DOHH2 (cell line): ENCODE data around the gene UNC5A.

ENCODE experiments used
- H3F3A ChIP-seq: fragments of 200-600 bp; sonication (generic), shearing (Covaris generic); 2 replicates; pipeline ENCODE4 v1.6.0; 2016; ENCODE audit warnings: antibody characterized with exemption, mild to moderate bottlenecking; ENCODE audit not compliant: control insufficient read depth, insufficient read depth
- H3K27ac ChIP-seq: fragments of 200-600 bp; sonication (generic); 2 replicates; pipeline ENCODE4 v1.5.1; 2014; ENCODE audit warnings: low read depth, mild to moderate bottlenecking, low read length, moderate library complexity
- H3K27me3 ChIP-seq: fragments of 200-600 bp; sonication (generic); 2 replicates; pipeline ENCODE4 v1.6.1; 2014; ENCODE audit warnings: mild to moderate bottlenecking, low read length, mixed read lengths; ENCODE audit not compliant: control insufficient read depth
- H3K36me3 ChIP-seq: fragments of 200-600 bp; sonication (generic); 2 replicates; pipeline ENCODE4 v1.6.1; 2014; ENCODE audit warnings: mild to moderate bottlenecking, low read length, moderate library complexity, mixed read lengths; ENCODE audit not compliant: control insufficient read depth
- H3K4me1 ChIP-seq: fragments of 200-600 bp; sonication (generic); 2 replicates; pipeline ENCODE4 v1.6.1; 2014; ENCODE audit warnings: mild to moderate bottlenecking, low read length, mixed read lengths; ENCODE audit not compliant: control insufficient read depth
- H3K4me2 ChIP-seq: fragments of 200-600 bp; sonication (generic); 2 replicates; pipeline ENCODE4 v1.6.0; 2014; ENCODE audit warnings: mild to moderate bottlenecking, low read length, moderate library complexity
- H3K4me3 ChIP-seq: fragments of 200-600 bp; sonication (generic); 2 replicates; pipeline ENCODE4 v1.5.1; 2014; ENCODE audit warnings: mild to moderate bottlenecking, low read length, mixed read lengths
- H3K79me2 ChIP-seq: fragments of 200-600 bp; sonication (generic); 2 replicates; pipeline ENCODE4 v1.6.1; 2014; ENCODE audit warnings: mild to moderate bottlenecking, low read length, mixed read lengths; ENCODE audit not compliant: control insufficient read depth
- H3K9me2 ChIP-seq: fragments of 200-600 bp; sonication (generic); replicated peaks from 2 replicates; pipeline ENCODE4 v1.6.1; 2014; ENCODE audit warnings: mild to moderate bottlenecking, low read length, mixed read lengths; ENCODE audit not compliant: control insufficient read depth
- H3K9me3 ChIP-seq: fragments of 200-600 bp; sonication (generic); 2 replicates; pipeline ENCODE4 v1.6.1; 2014; ENCODE audit warnings: antibody characterized with exemption, low read length, mixed read lengths; ENCODE audit not compliant: control insufficient read depth, insufficient read depth
- H4K20me1 ChIP-seq: fragments of 200-600 bp; sonication (generic); 2 replicates; pipeline ENCODE4 v1.6.0; 2014; ENCODE audit warnings: low read depth, mild to moderate bottlenecking, antibody characterized with exemption, low read length, moderate library complexity; ENCODE audit not compliant: control insufficient read depth, insufficient read depth
- EZH2phosphoT487 ChIP-seq: fragments of 200-600 bp; sonication (generic); IDR thresholded peaks from 2 replicates; pipeline ENCODE4 v1.6.1; 2017; ENCODE audit warnings: borderline replicate concordance, mild to moderate bottlenecking, antibody characterized with exemption, low read length, moderate library complexity, mixed read lengths
- TF ChIP-seq, protein P1 (sequence below): fragments of 200-600 bp; sonication (generic); IDR thresholded peaks from one replicate; pipeline ENCODE4 v1.5.1; 2014; ENCODE audit warnings: antibody characterized with exemption, mild to moderate bottlenecking, low read depth, low read length; ENCODE audit not compliant: poor library complexity, severe bottlenecking

The UNC5A gene

DNA sequence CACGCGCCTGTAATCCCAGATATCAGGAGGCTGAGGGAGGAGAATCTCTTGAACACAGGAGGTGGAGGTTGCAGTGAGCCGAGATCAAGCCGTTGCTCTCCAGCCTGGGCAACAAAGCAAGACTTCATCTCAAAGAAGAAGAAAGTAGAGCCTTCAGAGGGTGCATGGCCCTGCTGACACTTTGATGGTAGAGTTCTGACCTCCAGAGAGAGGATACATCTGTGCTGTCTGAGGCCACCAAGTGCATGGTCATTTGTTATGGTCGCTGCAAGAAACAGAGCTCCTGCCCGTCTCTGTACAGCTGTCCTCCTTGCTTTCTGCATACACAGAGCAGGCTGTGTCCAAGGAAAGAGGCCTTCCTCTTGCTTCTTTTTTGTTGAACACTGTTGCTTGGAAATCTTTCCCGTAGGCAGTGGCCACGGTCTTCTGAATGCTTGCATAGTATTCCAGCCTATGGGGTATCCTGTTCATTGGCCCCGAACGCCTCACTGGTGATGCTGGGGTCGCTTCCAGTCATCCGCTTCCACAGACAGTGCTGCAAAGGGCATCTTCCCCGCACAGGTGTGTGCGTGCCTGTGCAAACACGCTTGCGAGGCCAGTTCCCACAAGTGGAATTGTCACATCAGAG lies 36.8 kb upstream of the UNC5A start:
- H3K4me3 ChIP-seq = no peak overlapping the region
- H3K27ac ChIP-seq = no peak overlapping the region
- no peaks in the 10 kb centered on the region for H3K27me3 ChIP-seq
- no peak for TF ChIP-seq EZH2phosphoT487
- TF ChIP-seq, protein P1, sequence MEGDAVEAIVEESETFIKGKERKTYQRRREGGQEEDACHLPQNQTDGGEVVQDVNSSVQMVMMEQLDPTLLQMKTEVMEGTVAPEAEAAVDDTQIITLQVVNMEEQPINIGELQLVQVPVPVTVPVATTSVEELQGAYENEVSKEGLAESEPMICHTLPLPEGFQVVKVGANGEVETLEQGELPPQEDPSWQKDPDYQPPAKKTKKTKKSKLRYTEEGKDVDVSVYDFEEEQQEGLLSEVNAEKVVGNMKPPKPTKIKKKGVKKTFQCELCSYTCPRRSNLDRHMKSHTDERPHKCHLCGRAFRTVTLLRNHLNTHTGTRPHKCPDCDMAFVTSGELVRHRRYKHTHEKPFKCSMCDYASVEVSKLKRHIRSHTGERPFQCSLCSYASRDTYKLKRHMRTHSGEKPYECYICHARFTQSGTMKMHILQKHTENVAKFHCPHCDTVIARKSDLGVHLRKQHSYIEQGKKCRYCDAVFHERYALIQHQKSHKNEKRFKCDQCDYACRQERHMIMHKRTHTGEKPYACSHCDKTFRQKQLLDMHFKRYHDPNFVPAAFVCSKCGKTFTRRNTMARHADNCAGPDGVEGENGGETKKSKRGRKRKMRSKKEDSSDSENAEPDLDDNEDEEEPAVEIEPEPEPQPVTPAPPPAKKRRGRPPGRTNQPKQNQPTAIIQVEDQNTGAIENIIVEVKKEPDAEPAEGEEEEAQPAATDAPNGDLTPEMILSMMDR = no peak
- no peaks in the 10 kb centered on the region for H4K20me1 ChIP-seq
- H3K79me2 ChIP-seq = no peaks in the 10 kb centered on the region
- H3F3A ChIP-seq = no peaks in the 10 kb centered on the region
- no peaks in the 10 kb centered on the region for H3K9me3 ChIP-seq
- H3K4me1 ChIP-seq = no peaks in the 10 kb centered on the region
- no peak overlapping the region for H3K4me2 ChIP-seq
- no peaks in the 10 kb centered on the region for H3K36me3 ChIP-seq
- H3K9me2 ChIP-seq = no peaks in the 10 kb centered on the region

DNA sequence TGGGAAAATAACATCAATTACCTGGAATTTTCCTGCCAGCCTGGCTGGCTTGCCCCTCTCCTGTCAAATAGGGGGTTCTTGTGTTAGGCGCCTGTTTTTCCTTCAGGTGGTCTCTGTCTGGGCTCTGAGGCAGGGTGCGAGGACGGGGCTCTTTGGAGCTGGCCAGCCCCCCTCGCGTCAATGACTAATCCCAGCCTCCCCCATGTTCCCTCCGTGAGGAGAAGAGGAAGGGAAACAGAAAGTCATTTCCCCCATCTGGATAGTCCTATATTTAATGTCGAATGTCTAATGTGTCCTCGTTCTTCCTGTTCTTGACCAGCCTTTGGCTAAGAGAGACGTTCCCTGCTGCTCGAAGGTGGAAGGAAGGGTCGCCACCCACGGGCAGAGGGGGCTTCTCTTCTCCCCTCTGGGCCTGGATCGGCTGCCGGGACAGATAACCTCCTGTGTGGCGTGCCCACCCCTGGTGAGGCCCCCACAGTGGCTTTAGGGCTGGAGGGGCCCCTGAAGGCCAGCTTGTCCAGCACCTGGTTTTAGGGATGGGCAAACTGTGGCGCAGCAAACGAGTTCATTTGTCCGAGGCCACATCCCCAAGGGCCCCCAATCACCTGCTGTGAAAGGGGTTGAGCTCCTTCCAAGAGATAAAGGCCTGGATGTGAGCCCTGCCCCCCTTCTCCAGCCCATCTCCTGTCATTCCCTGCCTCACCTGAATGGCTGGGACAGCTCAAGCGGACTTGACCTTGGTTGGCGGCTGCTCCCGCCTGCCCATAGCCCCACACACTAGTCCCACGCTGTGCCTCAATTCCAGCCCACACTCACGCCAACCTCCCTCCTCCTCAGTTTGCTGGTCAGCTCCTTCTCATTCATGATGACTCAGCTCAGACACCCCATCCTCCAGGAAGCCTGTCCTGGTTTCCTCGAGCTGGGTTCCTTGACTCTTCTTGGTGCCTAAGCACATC lies 35.9 kb upstream of the UNC5A start:
- Histone ChIP-seq H3K27me3 (no peaks in the 10 kb centered on the region), H3K4me3 (no peak overlapping the region), H3F3A (no peaks in the 10 kb centered on the region), H3K9me2 (no peaks in the 10 kb centered on the region), H3K9me3 (no peaks in the 10 kb centered on the region), H3K4me2 (no peak overlapping the region), H3K79me2 (no peaks in the 10 kb centered on the region), H3K4me1 (no peaks in the 10 kb centered on the region), H4K20me1 (no peaks in the 10 kb centered on the region), H3K27ac (no peak overlapping the region), H3K36me3 (no peaks in the 10 kb centered on the region)
- TF ChIP-seq, protein P1 = no peak
- no peak for TF ChIP-seq EZH2phosphoT487

DNA sequence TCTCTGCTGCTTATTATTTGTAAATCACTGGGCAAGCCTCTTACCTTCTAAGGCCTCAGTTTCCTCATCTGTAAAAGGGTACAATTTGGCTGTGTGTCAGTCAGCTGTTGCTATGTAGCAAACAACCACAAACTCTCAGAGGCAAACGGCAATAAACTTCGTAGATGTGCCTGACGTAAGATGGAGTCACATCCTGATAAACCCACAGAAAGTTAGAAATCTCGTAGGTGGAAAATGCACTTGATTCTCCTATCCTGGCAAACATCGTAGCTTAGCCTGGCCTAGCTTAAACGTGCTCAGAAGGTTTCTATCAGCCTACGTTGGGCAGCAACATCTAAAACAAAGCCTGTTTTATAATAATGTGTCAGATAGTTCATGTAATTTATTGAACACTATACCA lies 35.0 kb upstream of the UNC5A start:
- H3K4me2 ChIP-seq = no peak overlapping the region
- H4K20me1 ChIP-seq = no peaks in the 10 kb centered on the region
- no peaks in the 10 kb centered on the region for H3K79me2 ChIP-seq
- H3K4me1 ChIP-seq = no peaks in the 10 kb centered on the region
- no peaks in the 10 kb centered on the region for H3K36me3 ChIP-seq
- H3K4me3 ChIP-seq = no peak overlapping the region
- H3F3A ChIP-seq = no peaks in the 10 kb centered on the region
- TF ChIP-seq EZH2phosphoT487 = no peak
- TF ChIP-seq, protein P1 = no peak
- H3K27ac ChIP-seq = no peak overlapping the region
- H3K9me2 ChIP-seq = no peaks in the 10 kb centered on the region
- H3K9me3 ChIP-seq = no peaks in the 10 kb centered on the region
- no peaks in the 10 kb centered on the region for H3K27me3 ChIP-seq
